BJ (cell line): Measurements from ENCODE around the gene ODR4. TPM values are rescaled to one million over a fixed set of nuclear protein-coding genes. Genes with fewer than 3 reads are reported as not detected.

Experiments used
- CTCF ChIA-PET: fragments of 350-600 bp; formaldehyde crosslinking; extraction: SDS; loops from one replicate; lab custom pipeline; 2021; ENCODE audit warnings: antibody characterized with exemption, inconsistent platforms; lab: Yijun Ruan, JAX
- POLR2A ChIA-PET: fragments of 300-600 bp; sonication (Branson Sonifier 250); formaldehyde crosslinking; extraction: SDS; loops from one replicate; lab custom pipeline; 2021; ENCODE audit warnings: antibody characterized with exemption; lab: Charles Lee
- DNase-seq: peaks from one replicate; pipeline ENCODE4 v3.0.0-alpha.2; 2011; ENCODE audit warnings: low read depth
- H3K27me3 ChIP-seq: 2 replicates; pipeline ENCODE4 v1.6.0; 2011; ENCODE audit warnings: low read length; ENCODE audit not compliant: control insufficient read depth, insufficient read depth
- H3K36me3 ChIP-seq: 2 replicates; pipeline ENCODE4 v1.5.1; 2011; ENCODE audit warnings: low read length; ENCODE audit not compliant: control insufficient read depth, insufficient read depth
- H3K4me3 ChIP-seq: 2 replicates; pipeline ENCODE4 v1.5.1; 2011; ENCODE audit warnings: low read depth, mild to moderate bottlenecking, control low read depth, low read length
- polyA plus RNA-seq: library from polyadenylated mRNA; depleted of rRNA; stranded (reverse); fragments of >200 nt; gene quantifications from 2 replicates; pipeline ENCODE4 v1.2.3, GENCODE V29; 2011
- TF ChIP-seq, protein P1 (sequence below): IDR thresholded peaks from 2 replicates; pipeline ENCODE4 v1.5.1; 2011; ENCODE audit warnings: low read depth, mild to moderate bottlenecking, control low read depth, inconsistent platforms, low read length, moderate library complexity; ENCODE audit not compliant: insufficient read depth

Gene ODR4
- polyA plus RNA-seq, 1 experiment: 6.2 TPM

DNA sequence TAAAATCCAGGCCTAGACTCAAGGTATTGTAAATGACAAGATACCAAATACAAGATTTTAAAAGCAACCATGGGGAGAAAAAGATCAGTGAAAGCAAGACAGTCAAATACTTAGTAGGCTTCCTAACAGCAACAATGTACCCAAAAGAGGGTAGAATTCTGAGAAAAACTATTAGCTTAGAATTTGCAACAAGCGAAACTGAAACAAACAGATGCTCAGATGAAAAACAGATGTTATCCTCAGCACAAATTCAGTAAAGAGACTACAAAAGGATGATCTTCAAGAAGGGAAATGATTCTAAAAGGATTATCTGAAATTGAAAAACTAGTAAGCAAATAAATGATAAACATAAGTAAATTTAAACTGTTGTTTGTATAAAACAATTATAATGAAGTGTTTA, 45.3 kb downstream of the ODR4 start:
- POLR2A ChIA-PET: no interaction called here
- H3K27me3 ChIP-seq: no peaks in the 10 kb centered on the region
- CTCF ChIA-PET: interaction anchor here (1.2 to 1.4 kb wide), 2 partner anchors 9 to 17 kb away, joined by 3 read pairs; no protein-coding TSS in a partner anchor

GRCh38 chr1:186421446-186421845, 45.8 kb downstream of the ODR4 start:
- ChIA-PET CTCF (interaction anchor here (1.2 kb wide), 1 partner anchor 9 kb away, joined by 3 read pairs; no protein-coding TSS in a partner anchor), POLR2A (interaction anchor here (0.6 kb wide), 1 partner anchor 10 kb away, joined by 11 read pairs; no protein-coding TSS in a partner anchor)
- H3K27me3 ChIP-seq: no peaks in the 10 kb centered on the region
- TF ChIP-seq, protein P1, sequence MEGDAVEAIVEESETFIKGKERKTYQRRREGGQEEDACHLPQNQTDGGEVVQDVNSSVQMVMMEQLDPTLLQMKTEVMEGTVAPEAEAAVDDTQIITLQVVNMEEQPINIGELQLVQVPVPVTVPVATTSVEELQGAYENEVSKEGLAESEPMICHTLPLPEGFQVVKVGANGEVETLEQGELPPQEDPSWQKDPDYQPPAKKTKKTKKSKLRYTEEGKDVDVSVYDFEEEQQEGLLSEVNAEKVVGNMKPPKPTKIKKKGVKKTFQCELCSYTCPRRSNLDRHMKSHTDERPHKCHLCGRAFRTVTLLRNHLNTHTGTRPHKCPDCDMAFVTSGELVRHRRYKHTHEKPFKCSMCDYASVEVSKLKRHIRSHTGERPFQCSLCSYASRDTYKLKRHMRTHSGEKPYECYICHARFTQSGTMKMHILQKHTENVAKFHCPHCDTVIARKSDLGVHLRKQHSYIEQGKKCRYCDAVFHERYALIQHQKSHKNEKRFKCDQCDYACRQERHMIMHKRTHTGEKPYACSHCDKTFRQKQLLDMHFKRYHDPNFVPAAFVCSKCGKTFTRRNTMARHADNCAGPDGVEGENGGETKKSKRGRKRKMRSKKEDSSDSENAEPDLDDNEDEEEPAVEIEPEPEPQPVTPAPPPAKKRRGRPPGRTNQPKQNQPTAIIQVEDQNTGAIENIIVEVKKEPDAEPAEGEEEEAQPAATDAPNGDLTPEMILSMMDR: no peak
- no peak for DNase-seq
- H3K4me3 ChIP-seq: no peak overlapping the region
- peaks cover 1% of the 10 kb centered on the region; the same call in 1 of the 2 replicates for H3K36me3 ChIP-seq

More for the DNA sequence above, 45.3 kb downstream of the ODR4 start:
- Histone ChIP-seq H3K4me3 (no peak overlapping the region), H3K36me3 (peaks cover 1% of the 10 kb centered on the region; the same call in 1 of the 2 replicates)
- DNase-seq: peak; percentile 11
- TF ChIP-seq, protein P1: no peak

DNA sequence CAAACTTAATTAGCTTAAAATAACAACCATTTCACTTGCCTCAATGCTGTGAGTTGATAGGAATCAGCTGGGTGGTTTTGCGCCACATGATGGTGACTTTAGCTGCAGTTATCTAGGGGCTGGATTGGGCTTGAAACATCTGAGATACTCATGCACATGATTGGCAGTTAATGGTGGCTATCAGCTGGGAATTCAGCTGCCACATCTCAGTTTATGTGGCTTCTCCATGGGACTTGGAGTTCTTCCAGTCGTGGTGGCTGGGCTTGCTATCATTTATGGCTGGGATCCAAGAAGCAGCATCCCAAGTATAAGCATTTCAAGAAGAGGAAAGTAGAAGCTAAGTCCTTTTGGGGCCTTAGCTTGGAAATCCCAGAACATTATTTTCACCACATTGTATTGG, 48.9 kb downstream of the ODR4 start:
- H3K36me3 ChIP-seq: no peaks in the 10 kb centered on the region
- H3K27me3 ChIP-seq: no peaks in the 10 kb centered on the region
- TF ChIP-seq, protein P1: no peak
- CTCF ChIA-PET: interaction anchor here (1.0 to 1.2 kb wide), 3 partner anchors 14 to 23 kb away, joined by 3 read pairs; no protein-coding TSS in a partner anchor
- H3K4me3 ChIP-seq: no peak overlapping the region
- no peak for DNase-seq
- POLR2A ChIA-PET: no interaction called here

DNA sequence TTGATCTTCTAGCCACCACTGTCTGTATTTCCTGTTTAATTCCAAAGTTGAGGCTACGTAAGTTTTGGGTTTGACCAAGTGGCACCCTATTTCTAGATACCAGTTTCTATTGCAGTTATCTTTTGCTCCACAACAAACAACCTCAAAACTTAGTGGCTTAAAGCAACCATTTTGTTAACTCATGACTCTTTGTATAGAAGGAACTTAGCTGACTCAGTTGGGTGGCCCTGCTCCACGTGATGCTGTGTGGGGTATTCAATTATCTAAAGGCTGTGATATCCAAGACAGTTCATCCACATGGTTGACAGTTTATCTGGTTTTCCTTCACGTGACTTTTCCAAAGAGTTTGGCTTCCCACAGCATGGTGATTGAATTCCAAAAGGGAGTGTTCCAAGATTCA, 50.5 kb downstream of the ODR4 start:
- TF ChIP-seq, protein P1: no peak
- H3K36me3 ChIP-seq: no peaks in the 10 kb centered on the region
- no peak for DNase-seq
- H3K27me3 ChIP-seq: no peaks in the 10 kb centered on the region
- POLR2A ChIA-PET: no interaction called here
- H3K4me3 ChIP-seq: no peak overlapping the region
- CTCF ChIA-PET: interaction anchor here (1.1 kb wide), 1 partner anchor 19 kb away, joined by 3 read pairs; no protein-coding TSS in a partner anchor

GRCh38 chr1:186429017-186429416, 53.4 kb downstream of the ODR4 start:
- TF ChIP-seq, protein P1: no peak
- Histone ChIP-seq H3K36me3 (no peaks in the 10 kb centered on the region), H3K4me3 (no peak overlapping the region), H3K27me3 (no peaks in the 10 kb centered on the region)
- DNase-seq: no peak
- POLR2A ChIA-PET: no interaction called here
- CTCF ChIA-PET: no interaction called here
